ENCODE data around the gene CIROP.
A peak's percentile ranks its signal among the peaks of the same experiment; 100 is the strongest.

CIROP gene

DNA sequence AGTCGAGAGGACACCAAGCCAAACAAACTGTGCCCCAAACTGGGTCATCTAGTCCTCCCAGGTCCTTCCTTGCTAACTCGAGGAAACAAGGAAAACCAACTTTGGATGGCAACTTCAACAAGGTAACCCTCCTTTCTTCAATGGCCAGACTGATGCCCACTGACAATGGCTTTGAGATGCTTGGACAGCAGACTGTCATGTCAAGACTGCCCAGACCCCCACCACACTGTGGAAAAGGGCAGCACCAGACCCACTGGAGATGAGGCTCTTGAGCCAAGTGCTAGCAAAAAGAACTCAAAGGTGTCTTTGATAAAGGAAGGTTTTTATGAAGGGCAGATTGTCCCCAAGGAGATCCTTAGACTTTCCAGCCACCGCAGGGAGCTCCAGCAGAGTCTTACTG lies 38.4 kb downstream of the CIROP start:
- Histone ChIP-seq H3K4me1 (ENCODE audit: control insufficient read depth, insufficient read depth, low read length) (peaks cover 30% of the 10 kb centered on the region), H3K9me3 (ENCODE audit: control insufficient read depth in 2 of 2, low read length in 2 of 2) (no peaks in the 10 kb centered on the region), H3K36me3 (ENCODE audit: control insufficient read depth in 2 of 2, insufficient read depth in 2 of 2, low read length in 2 of 2) (peaks cover 53 to 59% of the 10 kb centered on the region in 2 donors), H3K9ac (ENCODE audit: low read length in 2 of 2) (peak overlapping the region in 1 of 2 donors; percentile 29), H3K4me3 (ENCODE audit: low read length in 2 of 2) (no peak overlapping the region), H3K27ac (ENCODE audit: low read length) (no peak overlapping the region), H3K27me3 (ENCODE audit: control insufficient read depth in 1 of 2, insufficient read depth in 2 of 2, low read length in 2 of 2) (no peaks in the 10 kb centered on the region)

DNA sequence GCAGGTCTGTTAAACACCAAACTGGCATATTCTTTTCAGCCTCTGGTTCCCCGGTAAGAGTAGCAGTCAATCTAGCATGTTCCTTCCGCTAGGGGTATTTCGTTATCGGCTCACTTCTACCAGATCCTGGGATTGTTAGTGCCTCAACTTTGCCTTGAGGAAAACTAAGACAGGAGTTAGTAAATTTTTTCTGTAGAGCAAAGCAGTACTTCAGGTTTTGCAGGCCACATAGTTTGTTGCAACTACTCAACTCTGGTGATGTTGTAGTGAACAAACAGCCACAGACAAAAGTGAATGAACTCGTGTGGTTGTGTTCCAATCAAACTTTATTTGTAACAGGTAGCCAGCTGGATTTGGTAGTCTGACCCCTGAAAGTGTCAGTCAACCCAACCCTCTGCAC lies 41.2 kb downstream of the CIROP start:
- peaks cover 14% of the 10 kb centered on the region for H3K4me1 ChIP-seq (ENCODE audit: control insufficient read depth, insufficient read depth, low read length)
- H3K9me3 ChIP-seq (ENCODE audit: control insufficient read depth in 2 of 2, low read length in 2 of 2): no peaks in the 10 kb centered on the region
- H3K27me3 ChIP-seq (ENCODE audit: control insufficient read depth in 1 of 2, insufficient read depth in 2 of 2, low read length in 2 of 2): no peaks in the 10 kb centered on the region
- H3K4me3 ChIP-seq (ENCODE audit: low read length in 2 of 2): no peak overlapping the region
- H3K27ac ChIP-seq (ENCODE audit: low read length): no peak overlapping the region
- H3K9ac ChIP-seq (ENCODE audit: low read length in 2 of 2): no peak overlapping the region
- H3K36me3 ChIP-seq (ENCODE audit: control insufficient read depth in 2 of 2, insufficient read depth in 2 of 2, low read length in 2 of 2): peaks cover 62 to 71% of the 10 kb centered on the region in 2 donors

DNA sequence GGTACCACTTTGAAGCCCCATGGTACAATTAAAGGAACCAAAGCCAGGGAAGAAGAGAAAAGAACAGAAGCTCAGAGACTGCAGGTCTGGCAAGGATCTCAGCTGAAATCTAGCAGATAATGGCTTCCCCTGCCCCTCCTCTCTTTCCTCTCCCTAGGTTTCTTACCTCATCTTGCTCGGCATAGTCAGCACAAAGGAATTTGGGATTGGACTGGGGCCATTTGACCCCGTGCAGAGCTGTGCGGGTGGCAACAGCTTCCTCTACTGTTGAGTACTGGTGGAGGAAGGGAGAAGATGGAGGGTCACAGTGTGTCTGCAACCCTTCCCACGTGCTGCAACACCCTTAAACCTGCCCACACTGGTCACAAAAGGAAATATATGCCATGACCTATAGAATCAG lies 42.8 kb downstream of the CIROP start:
- peaks cover 53 to 60% of the 10 kb centered on the region in 2 donors for H3K36me3 ChIP-seq (ENCODE audit: control insufficient read depth in 2 of 2, insufficient read depth in 2 of 2, low read length in 2 of 2)
- H3K9ac ChIP-seq (ENCODE audit: low read length in 2 of 2): peak overlapping the region in 1 of 2 donors; percentile 51
- H3K4me3 ChIP-seq (ENCODE audit: low read length in 2 of 2): no peak overlapping the region
- no peaks in the 10 kb centered on the region for H3K27me3 ChIP-seq (ENCODE audit: control insufficient read depth in 1 of 2, insufficient read depth in 2 of 2, low read length in 2 of 2)
- peak overlapping the region; percentile 53 for H3K27ac ChIP-seq (ENCODE audit: low read length)
- no peaks in the 10 kb centered on the region for H3K9me3 ChIP-seq (ENCODE audit: control insufficient read depth in 2 of 2, low read length in 2 of 2)
- peaks cover 16% of the 10 kb centered on the region for H3K4me1 ChIP-seq (ENCODE audit: control insufficient read depth, insufficient read depth, low read length)

DNA sequence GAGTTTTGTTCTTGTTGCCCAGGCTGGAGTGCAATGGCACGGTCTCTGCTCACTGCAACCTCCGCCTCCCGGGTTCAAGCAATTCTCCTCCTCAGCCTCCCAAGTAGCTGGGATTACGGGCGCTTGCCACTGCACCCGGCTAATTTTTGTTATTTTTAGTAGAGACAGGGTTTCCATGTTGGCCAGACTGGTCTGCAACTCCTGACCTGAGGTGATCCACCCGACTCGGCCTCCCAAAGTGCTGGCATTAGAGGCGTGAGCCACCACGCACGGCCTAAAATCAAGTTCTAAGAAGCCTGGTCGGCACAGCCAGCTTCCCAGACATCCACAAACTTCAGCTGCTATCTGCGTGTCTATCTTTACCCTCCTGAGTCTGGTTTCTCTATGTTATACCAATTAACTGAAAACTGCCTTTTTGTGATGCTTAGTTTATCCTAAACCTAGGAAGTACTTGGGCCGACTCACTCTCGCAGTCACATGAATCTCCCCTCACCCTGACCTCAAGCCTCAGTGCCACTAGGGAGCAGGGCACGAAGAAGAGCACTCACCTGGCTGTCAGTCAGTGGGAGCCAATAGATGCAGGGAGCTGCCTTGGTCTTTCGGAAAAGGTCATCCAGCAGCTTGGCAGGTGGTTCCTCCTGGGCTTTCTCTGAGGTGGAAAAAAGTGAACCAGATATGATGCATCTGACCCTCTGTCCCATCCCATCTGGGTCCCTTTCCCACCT lies 44.1 kb downstream of the CIROP start:
- no peak overlapping the region for H3K4me3 ChIP-seq (ENCODE audit: low read length in 2 of 2)
- H3K27me3 ChIP-seq (ENCODE audit: control insufficient read depth in 1 of 2, insufficient read depth in 2 of 2, low read length in 2 of 2): no peaks in the 10 kb centered on the region
- H3K9me3 ChIP-seq (ENCODE audit: control insufficient read depth in 2 of 2, low read length in 2 of 2): no peaks in the 10 kb centered on the region
- peaks cover 29% of the 10 kb centered on the region for H3K4me1 ChIP-seq (ENCODE audit: control insufficient read depth, insufficient read depth, low read length)
- no peak overlapping the region for H3K9ac ChIP-seq (ENCODE audit: low read length in 2 of 2)
- peaks cover 41 to 48% of the 10 kb centered on the region in 2 donors for H3K36me3 ChIP-seq (ENCODE audit: control insufficient read depth in 2 of 2, insufficient read depth in 2 of 2, low read length in 2 of 2)
- no peak overlapping the region for H3K27ac ChIP-seq (ENCODE audit: low read length)

DNA sequence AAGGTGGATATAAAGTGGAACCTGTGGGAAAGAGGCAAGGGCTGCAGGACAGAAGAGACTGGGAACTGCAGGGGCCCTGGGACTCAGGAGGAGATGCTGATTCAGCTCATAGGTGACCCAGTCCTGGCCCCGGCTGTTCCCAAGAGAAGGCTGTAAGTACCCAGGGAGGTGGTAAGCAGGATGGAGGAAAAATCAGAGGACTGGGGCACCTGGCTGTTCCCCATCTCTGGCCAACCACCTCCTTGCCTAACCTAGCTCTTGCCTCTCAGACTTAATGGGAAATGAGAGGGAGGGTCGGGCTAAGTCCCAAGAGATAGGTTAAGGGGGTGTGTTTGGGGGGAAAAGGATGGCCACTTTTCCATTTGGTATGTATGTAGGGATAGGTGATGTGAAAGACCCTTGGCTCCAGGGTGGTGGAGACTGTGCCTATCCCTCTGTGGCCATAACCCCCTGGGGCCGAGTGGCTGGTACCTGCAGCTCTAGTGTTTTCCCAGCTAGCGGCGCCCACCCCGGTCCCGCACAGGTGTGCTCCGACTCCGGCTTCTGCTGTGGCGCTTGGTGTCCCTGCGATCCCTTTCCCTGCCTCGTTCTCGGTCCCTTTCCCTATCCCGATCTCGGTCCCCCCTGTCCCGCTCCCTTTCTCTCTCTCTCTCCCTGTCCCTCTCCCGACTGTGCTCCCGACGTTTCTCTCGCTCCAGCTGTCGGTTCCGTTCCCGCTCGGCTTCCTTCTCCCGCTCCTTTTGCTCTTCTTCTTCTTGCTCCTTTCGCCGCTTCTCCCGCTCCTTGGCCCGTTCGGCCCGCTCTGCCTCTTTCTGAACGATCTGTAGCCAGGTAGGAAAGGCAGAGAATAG lies 45.9 kb downstream of the CIROP start:
- Histone ChIP-seq H3K4me3 (ENCODE audit: low read length in 2 of 2) (no peak overlapping the region), H3K27ac (ENCODE audit: low read length) (no peak overlapping the region), H3K9me3 (ENCODE audit: control insufficient read depth in 2 of 2, low read length in 2 of 2) (no peaks in the 10 kb centered on the region), H3K36me3 (ENCODE audit: control insufficient read depth in 2 of 2, insufficient read depth in 2 of 2, low read length in 2 of 2) (peaks cover 31 to 39% of the 10 kb centered on the region in 2 donors), H3K4me1 (ENCODE audit: control insufficient read depth, insufficient read depth, low read length) (peaks cover 33% of the 10 kb centered on the region), H3K27me3 (ENCODE audit: control insufficient read depth in 1 of 2, insufficient read depth in 2 of 2, low read length in 2 of 2) (no peaks in the 10 kb centered on the region), H3K9ac (ENCODE audit: low read length in 2 of 2) (no peak overlapping the region)

DNA sequence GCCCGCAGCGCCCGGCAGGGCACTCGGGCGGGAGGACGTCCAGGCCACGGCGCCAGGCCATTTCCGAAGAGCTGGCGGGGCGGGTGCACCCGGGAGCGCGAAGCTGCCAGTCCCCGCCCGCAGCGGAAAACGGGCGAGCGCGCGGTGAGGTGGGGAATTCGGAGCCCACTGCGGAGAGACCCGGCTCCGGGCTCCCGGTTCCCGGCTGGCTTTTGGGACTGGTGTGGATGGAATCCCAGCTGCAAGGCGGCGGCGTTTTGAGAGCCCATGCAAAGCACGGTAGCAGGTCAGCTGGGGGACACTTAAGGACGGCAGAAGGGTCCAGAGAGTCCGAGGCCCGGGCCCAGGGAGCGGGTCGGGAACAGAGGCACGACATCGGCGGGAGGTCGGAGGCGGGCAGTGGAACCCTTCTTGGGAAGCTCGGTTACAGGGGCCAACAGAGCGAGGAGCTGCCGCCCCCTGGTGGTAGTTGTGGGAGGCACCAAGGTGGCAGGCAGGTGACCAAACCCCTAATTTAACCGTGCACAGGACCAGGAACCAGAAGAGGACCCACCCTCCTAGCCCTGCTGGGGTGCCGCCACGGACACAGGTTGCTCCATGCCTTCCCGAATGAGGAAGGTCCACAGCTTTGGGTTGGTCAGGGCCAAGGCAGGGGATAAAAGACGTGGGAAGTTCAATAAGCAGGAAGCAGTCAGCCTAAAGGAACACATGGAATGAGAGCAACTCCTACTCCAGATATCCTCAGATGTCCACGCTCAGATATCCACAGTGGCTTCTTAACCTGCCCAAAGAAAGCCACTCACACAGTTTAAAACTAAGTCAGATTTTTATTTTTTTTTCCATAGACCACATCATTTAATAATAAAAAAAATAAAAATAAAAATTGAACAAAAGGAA lies 46.8 kb downstream of the CIROP start:
- H3K9me3 ChIP-seq (ENCODE audit: control insufficient read depth in 2 of 2, low read length in 2 of 2): no peaks in the 10 kb centered on the region
- H3K27ac ChIP-seq (ENCODE audit: low read length): peak overlapping the region; percentile 49
- no peaks in the 10 kb centered on the region for H3K27me3 ChIP-seq (ENCODE audit: control insufficient read depth in 1 of 2, insufficient read depth in 2 of 2, low read length in 2 of 2)
- peaks cover 33% of the 10 kb centered on the region for H3K4me1 ChIP-seq (ENCODE audit: control insufficient read depth, insufficient read depth, low read length)
- peaks cover 23 to 30% of the 10 kb centered on the region in 2 donors for H3K36me3 ChIP-seq (ENCODE audit: control insufficient read depth in 2 of 2, insufficient read depth in 2 of 2, low read length in 2 of 2)
- peak overlapping the region in 1 of 2 donors; percentile 49 for H3K9ac ChIP-seq (ENCODE audit: low read length in 2 of 2)
- peak overlapping the region; percentile 51 to 78 for H3K4me3 ChIP-seq (ENCODE audit: low read length in 2 of 2)

DNA sequence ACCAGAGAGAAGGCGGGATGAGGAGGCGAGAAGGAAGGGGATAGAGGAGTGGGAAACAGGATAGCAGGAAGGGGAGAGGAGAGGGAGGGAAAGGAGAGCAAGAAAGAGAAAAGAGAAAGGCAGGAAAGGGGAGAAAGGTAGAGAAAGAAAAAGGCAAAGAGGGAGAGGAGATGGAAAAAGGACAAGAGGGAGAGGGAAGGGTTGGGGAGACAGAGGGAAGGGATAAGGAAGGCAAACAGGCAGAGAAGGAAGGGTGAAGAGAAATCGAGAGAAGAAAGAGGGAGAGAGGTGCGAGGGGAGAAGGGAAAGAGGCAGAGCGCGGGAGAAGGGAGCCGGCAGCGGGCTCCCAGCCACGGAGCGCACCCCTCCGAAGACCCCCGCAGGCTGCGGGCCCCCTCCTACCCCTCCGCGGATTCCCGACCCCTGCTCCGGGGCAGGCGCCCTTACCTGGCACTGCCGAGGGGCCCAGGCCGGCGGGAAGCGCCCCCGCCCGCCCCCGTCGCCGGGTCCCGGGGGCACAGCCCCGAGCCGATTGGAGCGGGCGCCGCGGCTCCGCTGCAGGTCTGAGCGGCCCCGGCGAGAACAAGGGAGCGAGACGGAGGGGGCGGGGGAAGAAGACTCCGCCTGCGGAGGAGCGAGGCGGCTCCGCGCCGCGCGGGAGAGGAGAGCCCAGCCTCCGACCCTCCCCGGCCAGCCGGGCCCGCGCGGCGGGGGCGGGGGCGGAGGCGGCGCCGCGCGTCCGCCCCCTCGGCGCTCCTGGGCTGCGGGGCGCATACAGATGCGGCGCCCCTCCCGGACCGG lies 47.6 kb downstream of the CIROP start, which contains the start of gene CDH24:
CDH24 (minus strand) TSS at position 565 of the 801 bp plus-strand sequence. CDS start 1,787 bp downstream, outside the sequence.
- Histone ChIP-seq H3K9me3 (ENCODE audit: control insufficient read depth in 2 of 2, low read length in 2 of 2) (no peaks in the 10 kb centered on the region), H3K4me3 (ENCODE audit: low read length in 2 of 2) (peak within 1 kb of the TSS; percentile 51 to 78), H3K27ac (ENCODE audit: low read length) (peak within 1 kb of the TSS; percentile 49), H3K9ac (ENCODE audit: low read length in 2 of 2) (peak within 1 kb of the TSS; percentile 55 to 64), H3K27me3 (ENCODE audit: control insufficient read depth in 1 of 2, insufficient read depth in 2 of 2, low read length in 2 of 2) (no peaks in the 10 kb centered on the region), H3K36me3 (ENCODE audit: control insufficient read depth in 2 of 2, insufficient read depth in 2 of 2, low read length in 2 of 2) (peaks cover 14 to 21% of the 10 kb centered on the region in 2 donors), H3K4me1 (ENCODE audit: control insufficient read depth, insufficient read depth, low read length) (peaks cover 28% of the 10 kb centered on the region)

DNA sequence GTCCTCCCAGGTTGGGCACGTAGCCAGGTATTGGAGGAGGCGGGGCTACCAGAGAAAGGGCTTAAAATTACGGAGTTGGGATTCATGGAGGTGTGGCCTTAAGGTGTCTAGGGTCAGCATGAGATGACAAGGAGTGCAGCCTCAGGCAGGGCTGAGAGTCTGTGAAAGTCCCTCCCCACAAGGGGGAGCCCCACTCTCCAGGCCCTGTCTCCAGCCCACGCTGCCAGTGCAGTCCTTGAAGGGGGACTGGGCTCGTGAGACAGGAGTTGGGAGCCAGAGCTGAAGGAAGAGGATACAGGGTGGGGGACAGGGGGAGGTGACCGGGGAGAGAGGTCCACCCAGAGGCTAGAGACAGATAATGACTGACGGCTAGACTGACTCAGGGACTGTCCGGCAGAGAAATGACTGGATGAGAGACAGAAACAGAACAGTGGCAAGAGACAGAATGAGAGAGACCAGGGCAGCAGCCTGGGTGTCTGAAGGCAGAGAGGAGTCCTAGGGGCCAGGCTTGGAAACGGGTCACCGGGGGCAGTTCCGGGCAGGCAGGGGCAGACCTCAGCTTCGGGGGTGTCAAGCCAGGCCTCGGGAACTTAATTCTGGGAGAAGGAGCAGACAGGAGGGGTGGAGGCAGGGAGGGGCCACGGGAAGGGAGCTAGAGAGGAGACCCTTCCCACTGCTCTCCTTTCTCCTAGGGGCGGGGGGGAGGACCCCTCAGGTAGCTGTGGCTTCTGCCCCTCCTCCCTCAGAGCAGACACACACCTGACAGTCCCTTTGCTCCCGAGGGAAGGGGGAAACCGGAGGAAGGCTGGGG lies 48.4 kb downstream of the CIROP start:
- Histone ChIP-seq H3K27me3 (ENCODE audit: control insufficient read depth in 1 of 2, insufficient read depth in 2 of 2, low read length in 2 of 2) (no peaks in the 10 kb centered on the region), H3K9me3 (ENCODE audit: control insufficient read depth in 2 of 2, low read length in 2 of 2) (no peaks in the 10 kb centered on the region), H3K27ac (ENCODE audit: low read length) (no peak overlapping the region), H3K4me3 (ENCODE audit: low read length in 2 of 2) (peak overlapping the region; percentile 46 to 78), H3K4me1 (ENCODE audit: control insufficient read depth, insufficient read depth, low read length) (peaks cover 24% of the 10 kb centered on the region), H3K9ac (ENCODE audit: low read length in 2 of 2) (peak overlapping the region; percentile 55 to 64), H3K36me3 (ENCODE audit: control insufficient read depth in 2 of 2, insufficient read depth in 2 of 2, low read length in 2 of 2) (peaks cover 13 to 19% of the 10 kb centered on the region in 2 donors)

DNA sequence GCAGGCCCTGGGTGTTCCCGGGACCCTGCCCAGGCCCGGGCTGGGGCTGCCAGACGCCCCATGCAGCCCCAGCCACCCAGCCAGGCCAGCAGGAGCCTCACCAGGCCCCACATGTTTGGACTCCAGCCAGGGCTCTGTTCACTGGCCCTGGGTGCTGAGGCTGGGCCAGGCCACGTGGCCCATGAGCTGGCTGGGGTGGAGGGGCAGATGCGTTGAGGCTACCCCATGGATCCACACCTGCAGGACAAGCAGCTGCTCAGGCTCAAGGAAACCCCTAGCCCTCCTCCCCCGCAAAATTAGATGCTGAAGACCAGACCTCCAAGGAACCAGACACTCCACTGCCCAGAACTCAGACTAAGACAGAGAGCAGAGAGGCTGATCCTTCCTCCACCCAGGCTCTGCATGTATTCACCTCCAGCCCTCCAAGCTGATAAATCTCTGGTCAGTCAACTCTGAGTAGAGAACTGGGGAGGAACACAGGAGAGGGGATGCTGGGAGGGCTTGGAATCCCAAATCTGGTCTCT lies 49.1 kb downstream of the CIROP start:
- peaks cover 24% of the 10 kb centered on the region for H3K4me1 ChIP-seq (ENCODE audit: control insufficient read depth, insufficient read depth, low read length)
- H3K9me3 ChIP-seq (ENCODE audit: control insufficient read depth in 2 of 2, low read length in 2 of 2): no peaks in the 10 kb centered on the region
- no peak overlapping the region for H3K4me3 ChIP-seq (ENCODE audit: low read length in 2 of 2)
- no peak overlapping the region for H3K9ac ChIP-seq (ENCODE audit: low read length in 2 of 2)
- H3K27ac ChIP-seq (ENCODE audit: low read length): no peak overlapping the region
- peaks cover 8 to 13% of the 10 kb centered on the region in 2 donors for H3K36me3 ChIP-seq (ENCODE audit: control insufficient read depth in 2 of 2, insufficient read depth in 2 of 2, low read length in 2 of 2)
- no peaks in the 10 kb centered on the region for H3K27me3 ChIP-seq (ENCODE audit: control insufficient read depth in 1 of 2, insufficient read depth in 2 of 2, low read length in 2 of 2)
